Mucosa of gallbladder (tissue), 1 donor: ENCODE data around the gene SCD5. TPM values are rescaled to one million over a fixed set of nuclear protein-coding genes. Genes with fewer than 3 reads are reported as not detected.

ENCODE experiments used
- DNase-seq: peaks from one replicate; pipeline ENCODE4 v3.0.0-alpha.2; 2020; ENCODE audit warnings: low spot score
- total RNA-seq: library from RNA; stranded (reverse); gene quantifications from one replicate; pipeline ENCODE4 v1.2.1, GENCODE V29; 2021
- donor health status: DM: no; HTN: no; CAD: no.

The SCD5 gene
- total RNA-seq, 1 donor from 2014 or later, result 22.9 TPM

DNA sequence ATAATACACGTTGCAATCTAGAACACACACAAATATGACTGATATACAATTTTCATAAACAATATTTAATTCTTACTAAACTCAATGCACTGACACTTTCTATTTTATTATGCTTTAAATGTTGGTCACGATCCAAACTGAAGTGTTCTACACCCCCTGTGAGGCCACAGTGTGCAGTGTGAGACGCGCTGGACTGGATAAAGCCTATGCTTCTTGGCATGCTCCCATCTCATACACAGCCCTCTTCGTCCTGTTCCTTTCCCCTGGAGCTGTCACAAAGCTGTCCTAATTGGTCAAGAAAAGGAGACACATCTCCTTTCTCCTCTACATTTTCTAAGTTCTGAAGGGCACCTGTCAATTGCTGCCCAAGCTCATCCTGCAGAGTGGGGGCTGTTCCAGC lies 72.0 kb downstream of the SCD5 start:
- DNase-seq, result no peak

DNA sequence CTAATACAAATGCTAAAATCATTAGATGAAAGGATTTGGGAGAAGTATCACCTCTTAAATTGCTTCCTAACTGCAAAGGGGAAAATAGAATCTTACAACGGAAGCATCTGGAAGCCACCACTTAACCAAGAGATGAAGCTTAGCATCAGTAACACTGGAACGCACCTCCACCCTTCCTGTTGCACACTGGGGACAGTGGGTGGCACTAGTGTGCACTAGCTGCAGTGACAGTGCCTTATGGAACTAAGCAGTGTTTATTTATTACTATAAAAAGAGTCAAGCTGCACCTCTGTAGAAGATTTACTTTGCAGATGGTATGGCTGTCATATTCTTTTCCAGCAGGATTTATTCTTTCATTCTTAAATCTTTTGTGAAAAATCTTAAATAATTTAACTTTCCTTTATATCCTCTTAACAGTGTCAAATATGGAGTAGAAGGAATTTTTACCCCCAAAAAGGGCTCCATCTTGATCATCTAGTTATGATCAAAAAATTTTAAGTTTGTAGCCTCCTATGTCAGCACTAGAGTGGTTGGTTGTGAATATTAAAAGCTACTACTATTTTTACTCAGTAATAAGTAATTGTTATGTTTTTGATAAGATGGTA lies 76.7 kb downstream of the SCD5 start:
- no peak for DNase-seq

DNA sequence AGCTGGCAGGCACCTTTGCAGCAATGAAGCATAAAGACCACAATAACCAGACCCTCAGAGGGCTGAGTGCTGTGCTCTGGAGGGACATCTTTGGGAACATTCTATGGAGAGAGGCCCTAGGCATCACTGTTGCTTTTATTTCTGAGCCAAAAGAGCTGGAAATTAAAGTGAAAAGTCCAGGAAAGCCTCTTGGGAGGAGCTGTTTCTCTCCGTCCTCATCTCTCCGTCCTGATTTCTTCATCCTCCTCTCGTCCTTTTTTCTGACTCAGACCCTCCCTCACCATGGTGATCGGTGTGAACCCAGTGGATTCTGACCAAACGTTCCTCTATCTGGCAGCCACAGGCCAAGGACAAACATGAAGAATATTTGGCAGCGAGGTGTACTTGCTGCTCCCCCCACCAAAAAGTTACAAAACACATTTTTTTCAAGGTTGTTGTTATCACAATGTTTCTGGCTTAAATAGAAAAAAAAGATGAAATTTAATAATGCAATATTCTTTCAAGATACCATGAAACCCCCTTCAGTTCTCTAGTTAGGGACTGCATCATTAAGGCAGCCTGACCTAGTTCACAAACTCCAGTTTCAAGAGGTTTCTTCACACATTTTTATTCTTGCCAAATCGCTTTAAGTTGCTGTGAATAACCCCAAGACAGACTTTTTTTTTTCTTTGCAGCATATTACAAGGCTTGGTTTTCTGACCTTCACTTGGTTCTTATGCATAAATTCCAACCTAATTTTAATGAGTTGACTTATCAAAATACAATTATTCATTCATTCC lies 80.2 kb downstream of the SCD5 start:
- no peak for DNase-seq

DNA sequence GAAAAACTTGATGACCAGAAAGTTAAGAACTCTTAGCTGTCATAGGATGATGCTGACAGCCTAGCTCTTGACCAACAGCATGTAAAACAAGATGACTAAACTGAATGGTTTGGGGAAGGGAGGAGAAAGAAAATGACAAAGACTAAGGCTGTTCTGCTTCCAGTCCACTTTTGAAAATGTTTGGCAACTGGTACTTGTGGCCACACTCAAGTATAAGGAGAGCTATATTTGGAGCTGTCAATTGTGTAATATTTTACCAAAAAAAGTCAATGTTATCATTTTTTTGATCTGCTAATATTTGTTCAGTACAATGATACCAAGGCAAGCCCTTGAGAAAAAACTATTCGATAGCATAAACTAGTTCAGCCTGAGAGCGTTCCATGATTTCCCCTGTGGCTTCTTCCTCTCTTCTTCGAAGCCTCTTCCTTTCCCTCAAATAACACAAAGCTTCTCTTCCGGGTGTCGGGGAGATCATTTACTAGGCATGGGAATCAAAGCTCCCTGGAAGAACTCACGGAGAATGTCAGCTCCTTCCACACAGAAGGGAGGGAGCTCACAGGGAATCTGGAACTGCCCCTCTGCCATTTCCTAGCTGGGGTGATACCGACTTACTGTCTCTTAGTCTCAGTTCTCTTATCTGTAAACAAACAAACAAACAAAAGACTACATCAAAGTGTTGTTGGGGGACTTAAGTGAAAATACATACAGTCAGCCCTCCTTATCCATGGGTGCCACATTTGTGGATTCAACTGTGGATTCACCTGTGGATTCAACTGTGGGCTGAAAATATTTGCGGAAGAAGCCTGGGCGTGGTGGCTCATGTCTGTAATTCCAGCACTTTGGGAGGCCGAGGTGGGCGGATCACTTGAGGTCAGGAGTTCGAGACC lies 82.6 kb downstream of the SCD5 start:
- DNase-seq, result peak; percentile 19

DNA sequence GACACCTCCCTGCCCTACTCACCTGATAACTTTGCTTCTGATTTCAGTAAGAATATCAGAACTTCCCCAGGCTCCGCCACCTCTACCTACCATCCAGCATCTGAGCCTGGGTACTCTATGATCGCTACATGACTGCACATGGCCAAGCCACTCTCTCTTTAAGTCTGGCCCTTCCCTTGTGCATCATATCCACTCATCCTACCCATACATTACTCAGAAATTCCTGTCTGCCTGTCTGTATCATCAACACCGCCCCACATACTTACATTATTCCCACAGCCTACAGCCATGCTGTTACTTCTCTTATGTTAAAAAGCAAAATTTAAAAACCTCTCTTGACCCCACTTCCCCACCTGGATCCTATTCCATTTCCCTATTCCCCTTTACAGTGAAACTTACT lies 84.7 kb downstream of the SCD5 start:
- no peak for DNase-seq

DNA sequence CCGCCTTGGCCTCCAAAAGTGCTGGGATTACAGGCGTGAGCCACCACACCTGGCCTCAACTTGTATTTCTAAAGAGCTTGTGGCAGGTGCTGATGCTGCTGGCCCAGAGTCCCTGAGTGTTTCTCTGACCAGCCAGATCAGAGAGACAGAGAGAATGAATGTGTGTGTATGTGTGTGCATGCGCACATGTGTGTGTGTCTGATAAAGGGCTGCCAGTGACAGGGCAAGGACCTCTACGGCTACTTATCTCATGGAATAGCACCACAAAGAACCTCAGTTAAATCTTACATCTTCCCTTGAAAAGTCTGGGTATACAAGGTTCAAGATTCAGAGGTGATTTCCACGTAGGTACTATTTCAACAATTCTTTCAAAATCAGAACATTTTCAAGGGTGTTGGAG lies 86.0 kb downstream of the SCD5 start:
- DNase-seq, result no peak

DNA sequence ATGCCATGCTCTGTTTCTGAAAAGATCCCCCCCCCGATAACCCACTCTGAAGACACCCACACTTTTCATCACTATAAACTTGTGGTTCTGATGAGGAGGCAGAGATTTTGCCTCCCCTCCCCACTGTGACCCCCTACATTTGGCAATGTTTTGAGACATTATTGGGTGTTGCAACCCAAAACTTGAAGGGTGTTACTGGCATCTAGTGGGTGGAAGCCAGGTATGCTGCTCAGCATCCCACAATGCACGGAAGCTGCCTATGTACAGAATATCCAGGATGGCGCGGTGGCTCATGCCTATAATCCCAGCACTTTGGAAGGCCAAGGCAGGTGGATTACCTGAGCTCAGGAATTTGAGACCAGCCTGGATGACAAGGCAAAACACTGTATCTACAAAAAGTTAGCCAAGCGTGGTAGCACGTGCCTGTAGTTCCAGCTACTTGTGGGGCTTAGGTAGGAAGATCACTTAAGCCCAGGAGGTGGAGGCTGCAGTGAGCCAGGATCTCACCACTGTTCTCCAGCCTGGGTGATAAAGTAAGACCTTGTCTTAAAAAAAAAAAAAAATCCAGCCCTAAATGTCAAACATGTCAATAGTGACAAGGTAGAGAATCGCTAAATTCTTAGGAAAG lies 87.3 kb downstream of the SCD5 start:
- DNase-seq, result no peak

DNA sequence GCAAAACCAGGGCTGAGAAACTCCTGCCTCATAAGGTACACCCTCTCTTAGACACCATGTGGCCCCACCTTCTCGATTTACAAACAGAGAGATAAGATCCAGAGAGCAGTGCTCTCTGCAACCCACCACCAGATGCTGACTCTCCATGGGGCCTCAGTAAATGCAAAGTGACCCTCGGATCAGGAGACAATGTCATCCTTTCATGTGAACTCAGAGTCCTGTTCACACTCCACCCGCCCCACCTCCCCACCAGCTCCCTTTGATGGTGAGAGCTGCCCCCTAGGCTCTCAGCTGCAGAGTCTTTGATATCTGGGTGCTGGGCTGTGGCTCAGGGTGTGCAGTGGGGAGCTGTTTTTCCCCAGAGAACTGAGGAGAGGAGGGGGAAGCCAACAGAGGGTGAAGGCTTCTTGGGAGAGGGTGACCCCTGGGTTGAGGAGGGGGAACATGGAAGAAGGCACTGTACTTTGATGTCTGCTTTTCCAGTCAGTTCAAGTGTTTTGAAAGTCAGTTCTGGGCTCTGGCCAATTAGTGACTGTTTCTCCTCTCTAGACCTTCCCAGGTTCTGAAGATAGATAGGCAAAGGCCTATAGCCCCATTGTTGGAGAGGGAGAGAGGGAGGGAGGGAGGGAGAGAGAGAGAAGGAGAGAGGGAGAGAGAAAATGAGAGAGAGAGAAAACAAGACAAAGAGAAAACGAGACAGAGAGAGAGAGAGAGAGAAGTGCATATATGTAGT lies 88.2 kb downstream of the SCD5 start:
- DNase-seq, result no peak

DNA sequence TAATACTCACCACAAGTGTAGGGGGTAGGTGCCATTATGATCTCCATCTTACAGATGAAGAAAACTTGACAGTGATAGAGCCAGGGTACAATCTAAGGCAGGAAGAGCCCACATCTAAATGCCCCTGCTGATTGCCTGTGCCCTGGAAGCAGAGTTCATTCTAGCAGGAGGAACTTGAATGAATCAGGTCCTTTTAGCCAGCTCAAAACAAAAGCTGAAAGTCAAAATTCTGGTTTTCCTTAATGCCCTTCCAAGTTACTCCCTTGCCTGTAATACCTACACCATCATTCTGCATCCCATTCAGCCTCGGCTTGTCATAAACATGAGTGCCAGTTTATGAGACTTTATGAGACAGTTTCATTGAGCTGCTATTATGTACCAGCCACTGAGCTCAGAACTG lies 89.6 kb downstream of the SCD5 start:
- no peak for DNase-seq

DNA sequence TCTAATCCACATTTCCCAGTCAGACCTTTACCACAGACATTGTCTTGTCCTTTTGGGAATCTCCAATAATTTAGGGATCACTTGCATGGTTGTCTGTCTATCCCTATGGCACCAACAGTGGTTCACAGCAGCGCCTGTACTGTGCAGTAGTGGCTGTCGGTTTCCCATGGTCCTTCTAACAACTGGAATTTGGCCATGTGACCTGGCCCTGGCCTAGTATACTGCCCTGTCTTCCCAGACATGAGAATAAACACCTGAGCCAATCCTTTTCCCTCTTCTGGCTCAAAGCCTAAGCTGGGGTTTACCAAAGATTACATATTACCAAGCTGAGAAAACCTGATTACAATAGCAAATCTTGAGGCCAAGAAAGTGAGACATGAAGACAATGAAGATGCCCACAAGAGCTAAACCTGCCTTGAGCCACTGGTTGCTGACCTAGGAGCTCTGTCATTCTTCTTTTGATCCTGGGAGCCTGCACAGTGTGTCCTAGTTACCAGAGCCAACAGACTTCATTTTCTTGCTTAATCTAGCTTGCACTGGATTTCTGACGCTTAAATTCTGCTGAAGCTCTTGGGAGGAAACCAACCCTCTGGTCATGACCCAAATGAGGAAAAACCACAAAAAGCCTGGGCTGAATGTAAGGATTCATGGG lies 92.1 kb downstream of the SCD5 start:
- DNase-seq, result peak; percentile 63

DNA sequence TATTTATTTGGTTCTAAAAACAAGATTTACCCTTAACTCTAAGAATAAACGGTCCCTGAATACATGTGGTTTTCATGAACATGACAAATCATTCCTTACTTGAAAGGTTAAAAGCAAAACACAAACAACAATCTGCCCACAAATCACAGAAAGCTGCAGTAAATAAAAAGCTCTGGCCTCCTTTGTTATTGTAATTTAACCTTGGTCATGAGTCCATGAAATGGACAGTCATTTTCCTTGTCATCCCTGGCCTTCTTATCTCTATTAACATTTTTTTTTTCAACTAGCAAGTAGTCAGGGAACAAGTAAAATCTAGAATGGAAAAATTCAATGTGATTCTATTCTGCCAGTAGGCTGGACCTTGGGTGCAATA lies 92.7 kb downstream of the SCD5 start:
- DNase-seq, result no peak

DNA sequence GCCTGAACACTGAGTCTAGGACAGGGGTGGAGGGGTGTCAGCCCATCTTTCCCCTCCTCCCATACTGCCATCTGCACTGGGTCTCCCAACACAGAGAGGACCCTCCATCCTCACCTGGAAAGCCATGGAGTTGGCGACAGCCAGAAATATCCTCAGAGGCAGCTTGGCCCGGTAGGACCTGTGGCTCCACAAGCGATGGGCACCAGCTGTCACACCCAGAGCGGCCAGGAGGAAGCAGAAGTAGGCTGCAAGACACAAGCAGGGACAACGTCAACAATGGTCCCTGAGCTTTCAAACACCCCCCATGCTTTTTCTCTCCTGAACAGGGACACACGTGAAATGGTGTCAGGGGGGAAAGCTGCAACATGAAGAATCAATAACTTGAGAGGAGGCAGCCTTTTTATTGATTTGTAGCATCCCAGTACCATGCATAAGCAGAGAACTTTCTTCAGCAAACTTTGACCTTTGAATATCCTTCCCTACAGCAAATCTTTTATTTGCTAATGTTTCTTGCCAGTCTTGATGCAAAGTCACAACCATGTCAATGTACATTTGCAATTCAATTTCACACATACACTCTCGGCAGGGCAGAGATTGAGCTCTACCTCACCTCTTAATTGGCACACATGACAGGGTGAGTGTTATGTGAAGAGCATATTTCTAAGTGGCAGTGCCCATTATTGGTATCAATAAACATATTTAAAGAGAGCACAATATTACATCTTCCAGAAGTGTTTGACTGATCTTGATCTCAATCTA lies 93.2 kb downstream of the SCD5 start:
- DNase-seq, result peak; percentile 16

DNA sequence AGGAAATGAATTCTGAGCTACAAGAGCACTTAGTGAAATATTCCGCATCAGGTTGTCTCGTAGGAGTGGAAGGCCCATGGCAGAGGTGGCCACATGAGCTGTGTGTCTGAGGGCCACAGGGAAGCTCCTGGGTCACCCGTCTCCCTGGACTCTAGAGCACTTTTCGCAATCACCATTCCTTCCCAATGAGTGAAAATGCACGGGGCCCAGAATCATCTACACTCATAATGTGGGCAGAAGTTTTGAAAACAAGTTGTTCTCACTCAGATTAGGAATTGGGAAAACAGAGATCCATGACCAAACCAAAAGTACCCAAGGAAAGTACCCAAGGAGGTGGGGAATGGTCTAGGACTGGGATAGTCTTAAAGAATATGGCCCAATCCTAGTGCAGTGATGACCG lies 94.4 kb downstream of the SCD5 start:
- no peak for DNase-seq

DNA sequence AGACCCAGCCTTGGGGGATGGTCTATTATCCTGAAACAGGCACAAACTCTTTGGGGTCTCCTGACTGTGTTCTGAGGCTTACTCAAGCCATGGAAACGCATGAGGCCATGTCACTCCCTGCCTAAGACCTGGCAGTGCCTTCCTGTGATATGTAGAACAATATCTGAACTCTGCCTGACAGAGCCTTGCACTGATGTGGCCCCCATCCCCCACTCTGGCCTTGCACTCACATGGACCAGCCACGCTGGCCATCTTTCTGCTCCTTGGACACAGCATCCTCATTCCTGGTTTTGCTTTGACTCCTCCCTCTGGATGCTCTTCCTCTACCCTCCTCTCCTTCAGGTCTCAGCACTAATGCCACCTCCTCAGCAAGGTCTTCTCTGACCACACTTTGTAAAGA lies 100.2 kb downstream of the SCD5 start:
- DNase-seq, result no peak

DNA sequence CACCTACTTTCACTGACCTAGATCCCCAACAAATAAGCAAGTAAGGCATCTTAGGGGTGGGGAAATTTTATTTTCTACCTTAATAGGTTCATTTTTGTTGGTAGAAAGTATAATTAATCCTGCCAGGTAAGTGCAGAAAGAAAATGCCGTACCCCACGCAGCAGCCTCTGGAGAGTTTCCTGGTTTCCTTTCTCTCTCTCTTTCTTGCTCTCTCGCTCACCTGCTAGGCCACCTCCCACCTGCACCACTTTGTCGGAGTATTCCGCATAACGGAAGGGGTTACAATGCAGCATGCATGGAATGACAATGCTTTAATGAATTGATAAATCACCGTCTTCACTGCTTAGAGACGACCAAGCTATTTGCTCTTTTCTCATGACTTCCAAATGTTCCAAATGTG lies 101.0 kb downstream of the SCD5 start:
- DNase-seq, result no peak

DNA sequence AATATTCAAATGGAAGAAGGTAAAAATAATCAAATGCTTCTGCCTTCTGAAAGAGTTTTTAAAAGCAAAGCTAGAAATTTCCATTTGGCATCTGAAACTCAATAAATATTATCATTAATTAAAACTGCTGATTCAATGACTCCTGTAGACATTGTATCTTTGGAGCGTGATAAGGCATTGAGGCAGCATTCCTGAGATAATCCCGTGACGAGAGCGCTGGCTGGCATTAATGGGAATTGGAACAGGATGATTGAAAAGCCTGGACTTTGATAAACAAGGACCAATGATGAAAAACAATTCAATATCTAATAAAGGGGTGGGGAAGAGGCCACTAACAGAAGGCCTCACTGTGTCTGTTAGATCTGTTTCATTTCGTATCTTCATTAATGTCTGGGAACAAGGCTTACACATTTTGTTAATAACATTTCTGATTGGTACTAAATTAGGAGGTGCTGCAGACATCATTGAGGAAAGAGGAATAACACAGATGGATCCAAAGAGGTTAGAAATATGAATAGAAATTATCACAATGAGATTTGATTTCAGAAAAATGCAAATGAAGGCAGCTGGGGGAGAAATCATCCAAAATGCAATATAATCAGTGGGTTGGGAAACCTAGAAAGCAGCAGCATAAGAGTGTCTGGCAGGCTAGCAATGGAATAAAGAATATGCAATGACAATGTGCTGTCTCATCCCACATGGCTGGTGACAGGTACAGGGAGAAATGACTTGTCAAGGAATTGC lies 102.3 kb downstream of the SCD5 start:
- DNase-seq, result peak; percentile 51

DNA sequence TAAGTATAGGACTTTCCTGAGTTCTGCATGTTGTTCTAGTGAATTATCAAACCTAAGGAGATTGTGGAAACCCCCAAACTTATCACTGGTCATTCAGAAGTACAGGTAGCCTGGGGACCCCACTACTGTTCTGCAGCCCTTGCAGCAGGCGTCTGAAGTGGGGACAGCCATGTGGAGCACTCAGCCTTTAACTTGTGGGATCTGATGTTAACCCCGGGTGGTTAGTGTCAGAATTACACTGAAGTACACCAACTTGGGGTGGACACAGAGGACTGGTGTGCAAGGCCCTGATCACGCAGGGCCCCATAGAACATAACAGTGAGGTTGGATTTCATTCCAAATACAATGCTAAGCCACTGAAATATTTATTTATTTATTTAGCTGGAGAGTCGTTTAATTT lies 103.7 kb downstream of the SCD5 start:
- no peak for DNase-seq

DNA sequence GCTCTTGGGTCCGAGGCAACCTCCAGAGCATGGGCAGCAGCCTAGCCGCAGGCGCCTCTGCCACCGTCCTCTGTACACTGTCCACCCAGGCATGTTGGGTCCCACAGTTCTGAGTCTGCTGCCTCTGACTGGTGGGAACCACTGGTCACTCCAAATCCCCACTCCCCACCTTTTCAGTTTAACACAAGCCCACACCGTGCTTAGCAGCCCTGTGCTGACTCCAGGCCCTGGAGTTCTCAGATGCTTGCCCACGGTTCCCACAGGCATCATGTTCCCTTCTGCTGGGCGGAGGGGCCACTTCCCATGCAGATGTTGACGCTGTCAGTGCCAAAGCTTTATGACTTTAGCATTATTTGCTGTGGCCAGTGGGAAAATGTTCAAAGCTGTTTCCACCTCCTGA lies 104.5 kb downstream of the SCD5 start:
- no peak for DNase-seq

DNA sequence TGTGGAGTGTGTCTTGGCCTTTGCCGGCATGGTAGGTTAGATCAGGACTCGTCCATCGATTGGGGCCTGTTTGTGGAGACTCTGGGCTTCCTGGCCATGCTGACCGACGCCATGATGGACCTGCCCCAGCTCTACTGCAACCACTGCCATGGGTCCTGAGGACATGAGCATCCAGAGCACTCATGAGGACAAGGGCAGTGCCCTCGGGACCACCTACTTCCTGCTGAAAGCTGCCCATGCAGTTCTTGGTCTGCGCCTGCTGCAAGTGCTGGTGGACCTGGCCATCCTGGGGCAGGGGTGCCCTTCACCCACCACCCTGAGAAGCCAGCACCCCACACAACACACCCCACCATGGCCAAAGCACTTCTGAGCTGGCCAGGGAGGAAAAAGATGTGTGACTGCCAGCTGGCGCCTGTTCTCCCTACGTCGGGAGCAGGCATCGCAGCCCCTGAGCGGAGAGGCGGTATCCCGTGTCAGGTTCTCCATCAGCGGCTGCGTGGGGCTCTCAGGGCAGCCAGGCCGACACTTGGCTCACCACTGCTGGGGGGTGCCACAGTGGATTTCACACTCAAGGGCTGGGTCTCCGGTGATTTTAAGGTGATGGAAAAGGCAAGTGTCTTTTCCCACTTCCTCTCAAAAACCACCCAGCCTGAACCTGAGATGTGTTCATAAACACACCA lies 106.4 kb downstream of the SCD5 start:
- DNase-seq, result no peak
